OCI-LY7 (cell line): ENCODE results near the gene UGT1A6. TPM values are rescaled to one million over a fixed set of nuclear protein-coding genes. Genes with fewer than 3 reads are reported as not detected.
"Not testable (repeated sequence)": the region's sequence is repeated elsewhere in the genome, so short reads cannot be mapped to it uniquely, and the experiment has no call there.

Experiments used
- BruUV-seq: library from RNA; stranded (reverse); fragments of 400-500 nt; replicated peaks from 2 replicates; lab custom pipeline; 2021; lab: Mats Ljungman, UMichigan
- CTCF ChIA-PET: fragments of 300-600 bp; sonication (Branson Sonifier 250); formaldehyde crosslinking; loops from one replicate; lab custom pipeline; 2022; ENCODE audit warnings: antibody characterized with exemption; ENCODE audit not compliant: unreplicated experiment; lab: Charles Lee
- POLR2A ChIA-PET: fragments of 300-600 bp; sonication (Branson Sonifier 250); formaldehyde crosslinking; loops from one replicate; lab custom pipeline; 2022; ENCODE audit warnings: antibody characterized with exemption; lab: Charles Lee
- DNase-seq: peaks from one replicate; pipeline ENCODE4 v3.0.0-alpha.2; 2015; ENCODE audit warnings: low spot score
- H2AFZ ChIP-seq: fragments of 200-600 bp; sonication (generic), shearing (Covaris generic); 2 replicates; pipeline ENCODE4 v1.6.1; 2014; ENCODE audit warnings: mild to moderate bottlenecking, antibody characterized with exemption, low read length, moderate library complexity
- H3K27ac ChIP-seq: fragments of 200-600 bp; sonication (generic); 2 replicates; pipeline ENCODE4 v1.5.1; 2014; ENCODE audit warnings: mixed run types, low read depth, mild to moderate bottlenecking, moderate library complexity, low read length, inconsistent platforms; ENCODE audit not compliant: poor library complexity, severe bottlenecking
- H3K36me3 ChIP-seq: fragments of 200-600 bp; sonication (generic); 2 replicates; pipeline ENCODE4 v1.6.1; 2014; ENCODE audit warnings: mild to moderate bottlenecking, antibody characterized with exemption, low read length, moderate library complexity, mixed read lengths; ENCODE audit not compliant: insufficient read depth
- H3K4me1 ChIP-seq: fragments of 200-600 bp; sonication (generic); 2 replicates; pipeline ENCODE4 v1.5.1; 2014; ENCODE audit warnings: mild to moderate bottlenecking, low read length; ENCODE audit not compliant: insufficient read depth, poor library complexity, severe bottlenecking
- H3K4me2 ChIP-seq: fragments of 200-600 bp; sonication (generic); 2 replicates; pipeline ENCODE4 v1.6.1; 2014; ENCODE audit warnings: mild to moderate bottlenecking, low read length
- H3K4me3 ChIP-seq: fragments of 200-600 bp; sonication (generic); 2 replicates; pipeline ENCODE4 v1.5.1; 2014; ENCODE audit warnings: mild to moderate bottlenecking, low read depth, low read length; ENCODE audit not compliant: poor library complexity, severe bottlenecking
- H3K79me2 ChIP-seq: fragments of 200-600 bp; sonication (generic); 2 replicates; pipeline ENCODE4 v1.6.1; 2016; ENCODE audit warnings: low read depth, mild to moderate bottlenecking, low read length, moderate library complexity, mixed read lengths; ENCODE audit not compliant: insufficient read depth
- H3K9me2 ChIP-seq: fragments of 200-600 bp; sonication (generic); 2 replicates; pipeline ENCODE4 v1.6.1; 2016; ENCODE audit warnings: mild to moderate bottlenecking, low read length, mixed read lengths; ENCODE audit not compliant: insufficient read depth
- H3K9me3 ChIP-seq: fragments of 200-600 bp; sonication (generic); 2 replicates; pipeline ENCODE4 v1.6.1; 2014; ENCODE audit warnings: mild to moderate bottlenecking, mixed run types, low read length, mixed read lengths
- H4K20me1 ChIP-seq: fragments of 200-600 bp; sonication (generic); 2 replicates; pipeline ENCODE4 v1.6.1; 2014; ENCODE audit warnings: mild to moderate bottlenecking, antibody characterized with exemption, low read length, moderate library complexity, mixed read lengths; ENCODE audit not compliant: insufficient read depth
- CTCF ChIP-seq: fragments of 200-600 bp; sonication (generic); conservative IDR thresholded peaks from 2 replicates; pipeline ENCODE4 v1.5.1; 2014; ENCODE audit warnings: mild to moderate bottlenecking, antibody characterized with exemption, low read length, moderate library complexity, mixed read lengths
- EZH2phosphoT487 ChIP-seq: fragments of 200-600 bp; sonication (generic); IDR thresholded peaks from 2 replicates; pipeline ENCODE4 v1.6.1; 2018; ENCODE audit warnings: low read depth, borderline replicate concordance, mild to moderate bottlenecking, mixed run types, antibody characterized with exemption, low read length, moderate library complexity, mixed read lengths
- intact Hi-C: fragments of 100-400 bp; cut with micrococcal nuclease; formaldehyde crosslinking; loops from one replicate; pipeline ENCODE4 v1.10.0; 2022; ENCODE audit not compliant: unreplicated experiment
- total RNA-seq, 2 experiments: library from RNA; depleted of rRNA in 1 of 2; stranded (reverse); fragments of >200 nt in 1 of 2; shearing (Covaris generic) in 1 of 2; gene quantifications; 2 replicates each; pipeline ENCODE4 v1.2.3, GENCODE V29; 2014 to 2022

Gene UGT1A6
- total RNA-seq, 2 experiments from 2014 or later: not detected

GRCh38 chr2:233699424-233700027 lies 6.8 kb downstream of the UGT1A6 start:
- H3K4me3 ChIP-seq: no peak overlapping the region
- no TSS peak for BruUV-seq
- H3K36me3 ChIP-seq: no peaks in the 10 kb centered on the region
- intact Hi-C loops: no loop called here
- H3K4me1 ChIP-seq: no peaks in the 10 kb centered on the region
- ChIA-PET CTCF (no interaction called here), POLR2A (no interaction called here)
- no peaks in the 10 kb centered on the region for H3K9me3 ChIP-seq
- no peaks in the 10 kb centered on the region for H3K9me2 ChIP-seq
- DNase-seq: no peak
- no peaks in the 10 kb centered on the region for H4K20me1 ChIP-seq
- no peaks in the 10 kb centered on the region for H3K79me2 ChIP-seq
- no peak for TF ChIP-seq CTCF
- TF ChIP-seq EZH2phosphoT487: no peak
- no peak overlapping the region for H2AFZ ChIP-seq
- H3K4me2 ChIP-seq: no peak overlapping the region
- H3K27ac ChIP-seq: no peak overlapping the region

DNA sequence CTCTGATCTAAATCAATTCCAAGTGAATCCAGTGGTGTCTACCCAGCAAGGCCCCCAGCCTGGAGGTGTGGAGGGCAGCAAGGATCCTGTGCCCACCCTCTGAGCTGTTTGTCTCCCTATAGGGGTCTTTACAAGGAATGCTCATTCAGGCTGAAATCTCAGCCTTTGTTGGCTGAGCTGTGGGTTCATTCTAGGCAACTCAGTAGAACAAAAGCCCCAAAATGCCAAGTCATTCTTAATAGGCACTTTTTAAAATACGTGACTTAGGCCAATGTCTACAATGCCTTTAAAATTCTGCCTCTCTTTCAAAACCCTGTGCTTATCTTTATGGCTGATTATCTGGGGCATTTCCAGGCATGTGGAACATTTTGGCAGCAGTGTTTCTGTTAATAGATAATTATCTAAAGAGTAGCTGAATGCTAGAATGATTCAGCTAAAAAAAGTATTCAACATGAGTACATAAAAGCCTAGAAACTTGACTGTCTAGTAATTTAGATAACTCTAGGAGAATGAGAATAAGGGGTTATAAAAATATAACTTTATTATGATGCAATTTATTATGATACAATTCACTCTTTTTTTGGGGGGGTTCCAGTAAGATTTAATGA lies 7.4 kb downstream of the UGT1A6 start:
- no peaks in the 10 kb centered on the region for H3K9me3 ChIP-seq
- H3K9me2 ChIP-seq: no peaks in the 10 kb centered on the region
- no peak overlapping the region for H3K27ac ChIP-seq
- no peak overlapping the region for H2AFZ ChIP-seq
- intact Hi-C loops: no loop called here
- no peak overlapping the region for H3K4me2 ChIP-seq
- no peaks in the 10 kb centered on the region for H3K4me1 ChIP-seq
- H4K20me1 ChIP-seq: no peaks in the 10 kb centered on the region
- no peak for TF ChIP-seq CTCF
- TF ChIP-seq EZH2phosphoT487: no peak
- H3K36me3 ChIP-seq: no peaks in the 10 kb centered on the region
- ChIA-PET POLR2A (no interaction called here), CTCF (no interaction called here)
- H3K79me2 ChIP-seq: no peaks in the 10 kb centered on the region
- H3K4me3 ChIP-seq: no peak overlapping the region
- DNase-seq: no peak
- BruUV-seq: no TSS peak

- intact Hi-C loops, H3K79me2 ChIP-seq, POLR2A ChIA-PET, H2AFZ ChIP-seq, H3K4me3 ChIP-seq, H3K9me2 ChIP-seq, H3K9me3 ChIP-seq, H3K4me1 ChIP-seq, H3K27ac ChIP-seq, BruUV-seq, DNase-seq, H4K20me1 ChIP-seq, H3K4me2 ChIP-seq, H3K36me3 ChIP-seq, CTCF ChIA-PET: not testable (repeated sequence)
Observed at GRCh38 chr2:233700842-233701241, 8.2 kb downstream of the UGT1A6 start.
